OCI-LY7 (cell line): ENCODE measurements around the gene RIMBP2. TPM values are rescaled to one million over a fixed set of nuclear protein-coding genes. Genes with fewer than 3 reads are reported as not detected.
"Not testable (repeated sequence)": the region's sequence is repeated elsewhere in the genome, so short reads cannot be mapped to it uniquely, and the experiment has no call there.

Experiments used
- BruUV-seq: library from RNA; stranded (reverse); fragments of 400-500 nt; replicated peaks from 2 replicates; lab custom pipeline; 2021; lab: Mats Ljungman, UMichigan
- CTCF ChIA-PET: fragments of 300-600 bp; sonication (Branson Sonifier 250); formaldehyde crosslinking; loops from one replicate; lab custom pipeline; 2022; ENCODE audit warnings: antibody characterized with exemption; ENCODE audit not compliant: unreplicated experiment; lab: Charles Lee
- POLR2A ChIA-PET: fragments of 300-600 bp; sonication (Branson Sonifier 250); formaldehyde crosslinking; loops from one replicate; lab custom pipeline; 2022; ENCODE audit warnings: antibody characterized with exemption; lab: Charles Lee
- DNase-seq: peaks from one replicate; pipeline ENCODE4 v3.0.0-alpha.2; 2015; ENCODE audit warnings: low spot score
- H2AFZ ChIP-seq: fragments of 200-600 bp; sonication (generic), shearing (Covaris generic); 2 replicates; pipeline ENCODE4 v1.6.1; 2014; ENCODE audit warnings: mild to moderate bottlenecking, antibody characterized with exemption, low read length, moderate library complexity
- H3K27ac ChIP-seq: fragments of 200-600 bp; sonication (generic); 2 replicates; pipeline ENCODE4 v1.5.1; 2014; ENCODE audit warnings: mixed run types, low read depth, mild to moderate bottlenecking, moderate library complexity, low read length, inconsistent platforms; ENCODE audit not compliant: poor library complexity, severe bottlenecking
- H3K36me3 ChIP-seq: fragments of 200-600 bp; sonication (generic); 2 replicates; pipeline ENCODE4 v1.6.1; 2014; ENCODE audit warnings: mild to moderate bottlenecking, antibody characterized with exemption, low read length, moderate library complexity, mixed read lengths; ENCODE audit not compliant: insufficient read depth
- H3K4me1 ChIP-seq: fragments of 200-600 bp; sonication (generic); 2 replicates; pipeline ENCODE4 v1.5.1; 2014; ENCODE audit warnings: mild to moderate bottlenecking, low read length; ENCODE audit not compliant: insufficient read depth, poor library complexity, severe bottlenecking
- H3K4me2 ChIP-seq: fragments of 200-600 bp; sonication (generic); 2 replicates; pipeline ENCODE4 v1.6.1; 2014; ENCODE audit warnings: mild to moderate bottlenecking, low read length
- H3K4me3 ChIP-seq: fragments of 200-600 bp; sonication (generic); 2 replicates; pipeline ENCODE4 v1.5.1; 2014; ENCODE audit warnings: mild to moderate bottlenecking, low read depth, low read length; ENCODE audit not compliant: poor library complexity, severe bottlenecking
- H3K79me2 ChIP-seq: fragments of 200-600 bp; sonication (generic); 2 replicates; pipeline ENCODE4 v1.6.1; 2016; ENCODE audit warnings: low read depth, mild to moderate bottlenecking, low read length, moderate library complexity, mixed read lengths; ENCODE audit not compliant: insufficient read depth
- H3K9me2 ChIP-seq: fragments of 200-600 bp; sonication (generic); 2 replicates; pipeline ENCODE4 v1.6.1; 2016; ENCODE audit warnings: mild to moderate bottlenecking, low read length, mixed read lengths; ENCODE audit not compliant: insufficient read depth
- H3K9me3 ChIP-seq: fragments of 200-600 bp; sonication (generic); 2 replicates; pipeline ENCODE4 v1.6.1; 2014; ENCODE audit warnings: mild to moderate bottlenecking, mixed run types, low read length, mixed read lengths
- H4K20me1 ChIP-seq: fragments of 200-600 bp; sonication (generic); 2 replicates; pipeline ENCODE4 v1.6.1; 2014; ENCODE audit warnings: mild to moderate bottlenecking, antibody characterized with exemption, low read length, moderate library complexity, mixed read lengths; ENCODE audit not compliant: insufficient read depth
- EZH2phosphoT487 ChIP-seq: fragments of 200-600 bp; sonication (generic); IDR thresholded peaks from 2 replicates; pipeline ENCODE4 v1.6.1; 2018; ENCODE audit warnings: low read depth, borderline replicate concordance, mild to moderate bottlenecking, mixed run types, antibody characterized with exemption, low read length, moderate library complexity, mixed read lengths
- intact Hi-C: fragments of 100-400 bp; cut with micrococcal nuclease; formaldehyde crosslinking; loops from one replicate; pipeline ENCODE4 v1.10.0; 2022; ENCODE audit not compliant: unreplicated experiment
- total RNA-seq, 2 experiments: library from RNA; depleted of rRNA in 1 of 2; stranded (reverse); fragments of >200 nt in 1 of 2; shearing (Covaris generic) in 1 of 2; gene quantifications; 2 replicates each; pipeline ENCODE4 v1.2.3, GENCODE V29; 2014 to 2022
- TF ChIP-seq, protein P1 (sequence below): fragments of 200-600 bp; sonication (generic); conservative IDR thresholded peaks from 2 replicates; pipeline ENCODE4 v1.5.1; 2014; ENCODE audit warnings: mild to moderate bottlenecking, antibody characterized with exemption, low read length, moderate library complexity, mixed read lengths

Gene RIMBP2
- total RNA-seq, 2 experiments from 2014 or later, result not detected

DNA sequence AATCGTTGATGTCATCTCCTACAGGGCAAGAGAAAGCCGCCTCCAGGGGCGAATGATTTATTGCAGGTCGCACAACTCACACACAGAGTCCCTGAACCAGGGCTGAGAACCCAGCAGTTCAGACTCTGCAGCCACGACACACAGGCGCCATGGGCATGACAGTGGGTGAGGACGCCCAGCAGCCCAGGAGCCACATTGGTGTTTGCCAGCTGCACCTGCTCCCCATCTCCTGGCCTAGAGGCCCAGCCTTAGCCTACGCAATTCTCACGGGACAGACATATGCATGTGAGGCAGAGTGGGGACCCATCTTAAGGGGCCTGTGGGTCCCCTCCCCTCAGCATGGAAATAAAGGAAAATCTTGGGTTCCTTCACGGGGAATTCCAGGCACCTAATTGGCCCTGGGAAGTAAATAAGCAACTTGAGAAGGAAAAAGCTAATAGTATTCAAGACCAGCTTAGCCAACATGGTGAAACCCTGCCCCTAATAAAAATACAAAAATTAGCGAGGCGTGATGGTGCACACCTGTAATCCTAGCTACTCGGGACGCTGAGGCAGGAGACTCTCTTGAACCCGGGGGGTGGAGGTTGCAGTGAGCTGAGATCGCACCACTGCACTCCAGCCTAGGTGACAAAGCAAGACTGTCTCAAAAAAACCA is 69.3 kb downstream of the RIMBP2 start:
- Histone ChIP-seq H3K9me3 (no peaks in the 10 kb centered on the region), H2AFZ (no peak overlapping the region), H4K20me1 (no peaks in the 10 kb centered on the region), H3K79me2 (no peaks in the 10 kb centered on the region), H3K4me2 (no peak overlapping the region), H3K4me3 (no peak overlapping the region), H3K36me3 (no peaks in the 10 kb centered on the region), H3K9me2 (no peaks in the 10 kb centered on the region), H3K27ac (no peak overlapping the region), H3K4me1 (no peaks in the 10 kb centered on the region)
- intact Hi-C loops, result no loop called here
- no TSS peak for BruUV-seq
- ChIA-PET POLR2A (interaction anchor here (1.1 kb wide), 1 partner anchor 31 kb away, joined by 3 read pairs; no protein-coding TSS in a partner anchor), CTCF (no interaction called here)
- TF ChIP-seq, protein P1, sequence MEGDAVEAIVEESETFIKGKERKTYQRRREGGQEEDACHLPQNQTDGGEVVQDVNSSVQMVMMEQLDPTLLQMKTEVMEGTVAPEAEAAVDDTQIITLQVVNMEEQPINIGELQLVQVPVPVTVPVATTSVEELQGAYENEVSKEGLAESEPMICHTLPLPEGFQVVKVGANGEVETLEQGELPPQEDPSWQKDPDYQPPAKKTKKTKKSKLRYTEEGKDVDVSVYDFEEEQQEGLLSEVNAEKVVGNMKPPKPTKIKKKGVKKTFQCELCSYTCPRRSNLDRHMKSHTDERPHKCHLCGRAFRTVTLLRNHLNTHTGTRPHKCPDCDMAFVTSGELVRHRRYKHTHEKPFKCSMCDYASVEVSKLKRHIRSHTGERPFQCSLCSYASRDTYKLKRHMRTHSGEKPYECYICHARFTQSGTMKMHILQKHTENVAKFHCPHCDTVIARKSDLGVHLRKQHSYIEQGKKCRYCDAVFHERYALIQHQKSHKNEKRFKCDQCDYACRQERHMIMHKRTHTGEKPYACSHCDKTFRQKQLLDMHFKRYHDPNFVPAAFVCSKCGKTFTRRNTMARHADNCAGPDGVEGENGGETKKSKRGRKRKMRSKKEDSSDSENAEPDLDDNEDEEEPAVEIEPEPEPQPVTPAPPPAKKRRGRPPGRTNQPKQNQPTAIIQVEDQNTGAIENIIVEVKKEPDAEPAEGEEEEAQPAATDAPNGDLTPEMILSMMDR, result no peak
- no peak for TF ChIP-seq EZH2phosphoT487
- no peak for DNase-seq

- DNase-seq, BruUV-seq, H2AFZ ChIP-seq, H3K27ac ChIP-seq, H3K9me3 ChIP-seq, intact Hi-C loops, H3K4me3 ChIP-seq, H3K9me2 ChIP-seq, H3K79me2 ChIP-seq, H3K4me1 ChIP-seq, H3K36me3 ChIP-seq, H3K4me2 ChIP-seq, CTCF ChIA-PET, H4K20me1 ChIP-seq: not testable (repeated sequence)
- POLR2A ChIA-PET, result interaction anchor here (1.1 kb wide), 1 partner anchor 30 kb away, joined by 3 read pairs; no protein-coding TSS in a partner anchor
Observed at GRCh38 chr12:130646191-130646590, 69.9 kb downstream of the RIMBP2 start.

DNA sequence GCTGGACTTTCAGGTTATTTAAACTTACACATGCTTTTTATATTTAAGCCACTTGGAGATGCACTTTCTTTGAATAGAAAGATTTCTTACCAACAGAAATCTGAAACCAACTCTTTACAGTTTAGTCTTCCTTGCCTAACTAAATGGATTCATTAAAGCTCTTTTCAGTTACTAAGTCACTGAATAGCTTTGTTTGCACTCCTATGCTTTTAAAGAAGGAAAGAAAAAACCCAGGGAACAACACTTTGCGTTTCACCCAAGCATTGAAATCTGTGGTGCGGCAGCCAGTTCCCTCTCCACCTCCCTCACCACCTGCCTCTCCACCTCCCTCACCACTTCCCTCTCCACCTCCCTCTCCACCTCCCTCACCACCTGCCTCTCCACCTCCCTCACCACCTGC is 70.3 kb downstream of the RIMBP2 start:
- ChIA-PET POLR2A (no interaction called here), CTCF (no interaction called here)
- Histone ChIP-seq H3K27ac (no peak overlapping the region), H2AFZ (no peak overlapping the region), H3K36me3 (no peaks in the 10 kb centered on the region), H3K79me2 (no peaks in the 10 kb centered on the region), H4K20me1 (no peaks in the 10 kb centered on the region), H3K4me3 (no peak overlapping the region), H3K9me2 (no peaks in the 10 kb centered on the region), H3K9me3 (no peaks in the 10 kb centered on the region), H3K4me2 (no peak overlapping the region), H3K4me1 (no peaks in the 10 kb centered on the region)
- intact Hi-C loops, result no loop called here
- no peak for DNase-seq
- TF ChIP-seq EZH2phosphoT487, result no peak
- TF ChIP-seq, protein P1, result no peak
- no TSS peak for BruUV-seq
